Fibroblast of lung (primary cell): Measurements from ENCODE around the gene ADAMTS17. TPM values are rescaled to one million over a fixed set of nuclear protein-coding genes. Genes with fewer than 3 reads are reported as not detected.

ENCODE experiments used
- DNase-seq, 2 donors: peaks; one replicate each; pipeline versions ENCODE4 v3.0.0 to v3.0.0-alpha.2; 2010; ENCODE audit warnings: low read depth in 2 of 2
- H2AFZ ChIP-seq: 2 replicates; pipeline ENCODE4 v1.5.1; 2012; ENCODE audit warnings: low read length, control low read depth, inconsistent platforms
- H3K27ac ChIP-seq: 2 replicates; pipeline ENCODE4 v1.5.1; 2011; ENCODE audit warnings: low read length, control low read depth; ENCODE audit not compliant: insufficient read depth
- H3K27me3 ChIP-seq: 2 replicates; pipeline ENCODE4 v1.5.1; 2011; ENCODE audit warnings: mild to moderate bottlenecking, low read length; ENCODE audit not compliant: control insufficient read depth, insufficient read depth
- H3K36me3 ChIP-seq: 2 replicates; pipeline ENCODE4 v1.5.1; 2011; ENCODE audit warnings: low read length; ENCODE audit not compliant: control insufficient read depth, insufficient read depth
- H3K4me1 ChIP-seq: 2 replicates; pipeline ENCODE4 v1.5.1; 2011; ENCODE audit warnings: low read length; ENCODE audit not compliant: control insufficient read depth, insufficient read depth; ENCODE audit errors: extremely low read depth
- H3K4me2 ChIP-seq: 2 replicates; pipeline ENCODE4 v1.5.1; 2011; ENCODE audit warnings: low read length, control low read depth; ENCODE audit not compliant: insufficient read depth; ENCODE audit errors: extremely low read depth
- H3K4me3 ChIP-seq, 4 experiments: fragments of 200-600 bp in 1 of 4; sonication (generic) in 1 of 4; replicated peaks in 1 of 4; 2 replicates each; pipeline ENCODE4 v1.5.1; 2011 to 2016; ENCODE audit warnings: low read length in 4 of 4, low read depth in 3 of 4, mild to moderate bottlenecking in 3 of 4, control low read depth in 2 of 4, inconsistent platforms in 1 of 4, mixed read lengths in 1 of 4; ENCODE audit not compliant: insufficient read depth in 1 of 4; ENCODE audit errors: control extremely low read depth in 1 of 4
- H3K79me2 ChIP-seq: 2 replicates; pipeline ENCODE4 v1.5.1; 2012; ENCODE audit warnings: mild to moderate bottlenecking, low read length, inconsistent platforms; ENCODE audit not compliant: control insufficient read depth, insufficient read depth
- H3K9ac ChIP-seq: 2 replicates; pipeline ENCODE4 v1.5.1; 2011; ENCODE audit warnings: mild to moderate bottlenecking, low read length, control low read depth; ENCODE audit not compliant: insufficient read depth
- H3K9me3 ChIP-seq: 2 replicates; pipeline ENCODE4 v1.5.1; 2012; ENCODE audit warnings: low read depth, low read length; ENCODE audit not compliant: control insufficient read depth, insufficient read depth
- H4K20me1 ChIP-seq: 2 replicates; pipeline ENCODE4 v1.5.1; 2011; ENCODE audit warnings: low read length; ENCODE audit not compliant: control insufficient read depth, insufficient read depth; ENCODE audit errors: extremely low read depth
- CTCF ChIP-seq, 2 donors: IDR thresholded peaks in 1 of 2; conservative IDR thresholded peaks in 1 of 2; 1 replicate in 1 of 2; 2 replicates in 1 of 2; pipeline ENCODE4 v1.5.1; 2011 to 2012; ENCODE audit warnings: low read length in 2 of 2, control low read depth in 1 of 2, inconsistent platforms in 1 of 2, low read depth in 1 of 2, mild to moderate bottlenecking in 1 of 2
- EZH2 ChIP-seq: IDR thresholded peaks from 2 replicates; pipeline ENCODE4 v1.5.1; 2012; ENCODE audit warnings: low read length, control low read depth, mild to moderate bottlenecking; ENCODE audit errors: missing control alignments
- polyA plus RNA-seq, 2 donors: library from polyadenylated mRNA; depleted of rRNA in 1 of 2; stranded (reverse) in 1 of 2; unstranded in 1 of 2; fragments of >200 nt; gene quantifications; 2 replicates each; pipeline ENCODE4 v1.2.1, GENCODE V29; 2011 to 2012; ENCODE audit warnings: missing spikeins in 1 of 2
- total RNA-seq: library from RNA; depleted of rRNA; stranded (reverse); fragments of >200 nt; gene quantifications from 2 replicates; pipeline ENCODE4 v1.2.1, GENCODE V29; 2014

The ADAMTS17 gene
- total and polyA plus RNA-seq, 2 donors (not counting 1 experiment from before 2014, with no cell fraction given): 0.09 to 0.17 TPM

GRCh38 chr15:100016632-100017031 lies 325.1 kb downstream of the ADAMTS17 start:
- no peak overlapping the region for H3K4me3 ChIP-seq
- H3K27ac ChIP-seq: no peak overlapping the region
- H3K36me3 ChIP-seq: no peaks in the 10 kb centered on the region
- H3K4me2 ChIP-seq: no peak overlapping the region
- TF ChIP-seq CTCF (conservative IDR thresholded peaks at IDR 0.05 in 1 of 2, IDR thresholded peaks at IDR 0.05 in 1 of 2; ENCODE audit: low read depth in 1 of 2, low read length in 2 of 2): no peak
- TF ChIP-seq EZH2: no peak
- DNase-seq: no peak
- H4K20me1 ChIP-seq: no peaks in the 10 kb centered on the region
- H3K4me1 ChIP-seq: no peaks in the 10 kb centered on the region
- no peaks in the 10 kb centered on the region for H3K9me3 ChIP-seq
- no peaks in the 10 kb centered on the region for H3K79me2 ChIP-seq
- no peaks in the 10 kb centered on the region for H3K27me3 ChIP-seq
- H3K9ac ChIP-seq: no peak overlapping the region
- no peak overlapping the region for H2AFZ ChIP-seq

- no peaks in the 10 kb centered on the region for H3K79me2 ChIP-seq
- TF ChIP-seq CTCF (conservative IDR thresholded peaks at IDR 0.05 in 1 of 2, IDR thresholded peaks at IDR 0.05 in 1 of 2; ENCODE audit: low read depth in 1 of 2, low read length in 2 of 2) (no peak), EZH2 (no peak)
- H3K36me3 ChIP-seq: no peaks in the 10 kb centered on the region
Measured at GRCh38 chr15:100011235-100011634, 330.5 kb downstream of the ADAMTS17 start.

DNA sequence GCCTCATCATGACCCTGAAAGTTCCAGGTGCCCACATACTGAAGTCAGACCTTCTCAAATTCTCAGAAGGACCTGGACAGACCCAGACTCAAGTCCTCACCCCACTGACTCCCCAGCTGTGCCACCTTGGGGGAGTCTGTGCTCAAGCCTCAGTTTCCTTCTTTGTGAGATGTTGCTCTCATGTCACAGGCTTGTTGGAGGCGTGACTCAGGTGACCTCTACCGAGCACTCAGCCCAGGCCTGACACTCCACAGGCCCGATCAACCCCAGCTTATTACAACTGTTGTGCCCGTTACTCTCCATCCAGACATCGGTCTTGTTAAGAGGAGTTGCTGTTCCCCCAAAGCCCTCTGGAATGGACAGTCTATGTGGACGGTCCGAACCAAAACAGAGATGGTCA lies 332.4 kb downstream of the ADAMTS17 start:
- Histone ChIP-seq H2AFZ (no peak overlapping the region), H3K4me3 (no peak overlapping the region), H3K9ac (no peak overlapping the region), H3K4me1 (no peaks in the 10 kb centered on the region), H3K27me3 (no peaks in the 10 kb centered on the region), H3K36me3 (no peaks in the 10 kb centered on the region), H3K4me2 (no peak overlapping the region), H3K27ac (no peak overlapping the region), H4K20me1 (no peaks in the 10 kb centered on the region), H3K9me3 (no peaks in the 10 kb centered on the region), H3K79me2 (no peaks in the 10 kb centered on the region)
- TF ChIP-seq EZH2 (no peak), CTCF (conservative IDR thresholded peaks at IDR 0.05 in 1 of 2, IDR thresholded peaks at IDR 0.05 in 1 of 2; ENCODE audit: low read depth in 1 of 2, low read length in 2 of 2) (no peak)
- no peak for DNase-seq

More at GRCh38 chr15:100011235-100011634, 330.5 kb downstream of the ADAMTS17 start:
- no peak overlapping the region for H3K4me2 ChIP-seq
- no peak overlapping the region for H3K9ac ChIP-seq
- H3K4me1 ChIP-seq: no peaks in the 10 kb centered on the region
- no peak overlapping the region for H3K27ac ChIP-seq
- H2AFZ ChIP-seq: no peak overlapping the region
- H3K9me3 ChIP-seq: no peaks in the 10 kb centered on the region
- H4K20me1 ChIP-seq: no peaks in the 10 kb centered on the region
- H3K4me3 ChIP-seq: no peak overlapping the region
- no peaks in the 10 kb centered on the region for H3K27me3 ChIP-seq
- no peak for DNase-seq
